Coronary artery (tissue), 2 donors: ENCODE data around the gene CELF2.

Source experiments
- DNase-seq: peaks from one replicate; pipeline ENCODE4 v3.0.0-alpha.2; 2017; ENCODE audit warnings: low spot score
- H3K27ac ChIP-seq, 2 donors: fragments of 200-600 bp; sonication (generic); one replicate each; pipeline ENCODE4 v1.5.1; 2016 to 2019
- H3K4me3 ChIP-seq: fragments of 200-600 bp; sonication (generic); 2 replicates; pipeline ENCODE4 v1.5.1; 2016; ENCODE audit warnings: mild to moderate bottlenecking, moderate library complexity
- CTCF ChIP-seq: fragments of 200-600 bp; sonication (generic); IDR thresholded peaks from one replicate; pipeline ENCODE4 v1.5.1; 2019; ENCODE audit warnings: antibody characterized with exemption

CELF2 gene

GRCh38 chr10:11173042-11173441, 155.4 kb downstream of the CELF2 start:
- DNase-seq = no peak
- TF ChIP-seq CTCF = no peak
- peak overlapping the region in 1 of 2 donors; percentile 46 for H3K27ac ChIP-seq
- no peak overlapping the region for H3K4me3 ChIP-seq

- no peak for DNase-seq
- H3K4me3 ChIP-seq = no peak overlapping the region
- peak overlapping the region in 1 of 2 donors; percentile 79 for H3K27ac ChIP-seq
- no peak for TF ChIP-seq CTCF
These were observed 158.2 kb downstream of the CELF2 start for GRCh38 chr10:11175823-11176243.

GRCh38 chr10:11176746-11177145, 159.1 kb downstream of the CELF2 start:
- H3K27ac ChIP-seq = peak overlapping the region in 1 of 2 donors; percentile 79
- no peak for TF ChIP-seq CTCF
- no peak overlapping the region for H3K4me3 ChIP-seq
- DNase-seq = no peak

- Histone ChIP-seq H3K27ac (peak overlapping the region in 1 of 2 donors; percentile 56), H3K4me3 (peak overlapping the region; percentile 16)
- TF ChIP-seq CTCF = no peak
- DNase-seq = no peak
These were observed 159.7 kb downstream of the CELF2 start for GRCh38 chr10:11177381-11177780.

- no peak for DNase-seq
- TF ChIP-seq CTCF = no peak
- peak overlapping the region; percentile 16 for H3K4me3 ChIP-seq
- peak overlapping the region in 1 of 2 donors; percentile 56 for H3K27ac ChIP-seq
These were observed 160.3 kb downstream of the CELF2 start for GRCh38 chr10:11177926-11178471.

- DNase-seq = no peak
- TF ChIP-seq CTCF = no peak
- Histone ChIP-seq H3K27ac (peak overlapping the region in 1 of 2 donors; percentile 56), H3K4me3 (no peak overlapping the region)
These were observed 161.2 kb downstream of the CELF2 start for GRCh38 chr10:11178606-11179515.
